ENCODE data around the gene STAP2. TPM values are rescaled to one million over a fixed set of nuclear protein-coding genes. Genes with fewer than 3 reads are reported as not detected.

Gene STAP2
- total and polyA plus RNA-seq, 10 of the 15 experiments (the other 5 are each of a cell fraction or from before 2014, with no cell fraction given), result 0.84 to 22.4 (median 15.2) TPM

GRCh38 chr19:4371247-4372164, 32.9 kb upstream of the STAP2 start:
- 88% methylated on average over 25 of the region's 31 CpGs for WGBS (ENCODE audit: insufficient coverage, insufficient replicate concordance, low lambda C conversion rate, missing lambda C conversion rate)
- H3K27ac ChIP-seq (ENCODE audit: control insufficient read depth, insufficient read depth), result peak overlapping the region; percentile 98
- FAIRE-seq, result no peak
- peak overlapping the region; percentile 32; the same call in 1 of the 2 replicates for H3K9ac ChIP-seq (ENCODE audit: control insufficient read depth, insufficient read depth, low read length)
- SMC1A ChIA-PET (ENCODE audit: uncharacterized antibody, unreplicated experiment), result no interaction called here
- no peak overlapping the region for H2AFZ ChIP-seq (ENCODE audit: control insufficient read depth, low read depth, low read length)
- H3K4me1 ChIP-seq (ENCODE audit: control insufficient read depth, insufficient read depth, low read length), result peaks cover 77% of the 10 kb centered on the region
- H3K79me2 ChIP-seq (ENCODE audit: control insufficient read depth, insufficient read depth, low read length), result peaks cover 86% of the 10 kb centered on the region
- intact Hi-C loops (cut with micrococcal nuclease; ENCODE audit: unreplicated experiment), result no loop called here
- no TSS peak for BruUV-seq (replicated peaks)
- CTCF ChIA-PET, result no interaction called here
- H3K4me3 ChIP-seq, result peak overlapping the region; percentile 71; the same call in 1 of the 2 replicates
- H3K27me3 ChIP-seq (replicated peaks in 1 of 2; ENCODE audit: control insufficient read depth in 2 of 2, insufficient read depth in 2 of 2, low read length in 1 of 2), result no peaks in the 10 kb centered on the region
- H3K4me2 ChIP-seq (ENCODE audit: control insufficient read depth, insufficient read depth), result peak overlapping the region; percentile 99
- DNase-seq (ENCODE audit: low read depth, low spot score), result no peak
- H4K20me1 ChIP-seq (ENCODE audit: control insufficient read depth, insufficient read depth), result no peaks in the 10 kb centered on the region
- H3K36me3 ChIP-seq (ENCODE audit: control insufficient read depth in 2 of 2, insufficient read depth in 2 of 2, low read length in 1 of 2), result peaks cover 10 to 24% of the 10 kb centered on the region in 2 experiments; a peak in 3 of 4 replicates
- in situ Hi-C loops (cut with MboI), result no loop called here
- TF ChIP-seq MEF2B (IDR thresholded peaks at IDR 0.05; ENCODE audit: partially characterized antibody, poor library complexity, severe bottlenecking) (no peak), KDM1A (IDR thresholded peaks at IDR 0.05; ENCODE audit: borderline replicate concordance) (no peak), ZBED1 (IDR thresholded peaks at IDR 0.05; ENCODE audit: borderline replicate concordance) (no peak), CEBPB (IDR thresholded peaks at IDR 0.05; ENCODE audit: borderline replicate concordance in 1 of 2, low read depth in 2 of 2, low read length in 2 of 2) (no peak), PRDM15 (CRISPR knock-in tag; IDR thresholded peaks at IDR 0.05) (no peak), RBBP5 (conservative IDR thresholded peaks at IDR 0.05) (no peak), RAD51 (IDR thresholded peaks at IDR 0.05) (no peak), TCF7 (IDR thresholded peaks at IDR 0.05; ENCODE audit: borderline replicate concordance) (no peak), FOS (IDR thresholded peaks at IDR 0.05; ENCODE audit: borderline replicate concordance, extremely low read depth, insufficient read length) (no peak), HSF1 (IDR thresholded peaks at IDR 0.05; ENCODE audit: low read depth, low read length) (no peak), EED (IDR thresholded peaks at IDR 0.05; ENCODE audit: low read depth) (no peak), BHLHE40 (IDR thresholded peaks at IDR 0.05; ENCODE audit: borderline replicate concordance in 1 of 2, low read depth in 2 of 2, low read length in 1 of 2) (no peak)
- no peaks in the 10 kb centered on the region for H3K9me3 ChIP-seq (replicated peaks; ENCODE audit: control insufficient read depth, insufficient read depth, low read length)
- POLR2A ChIA-PET, result no interaction called here
- RAD21 ChIA-PET (ENCODE audit: unreplicated experiment), result no interaction called here
- no peak for ATAC-seq

Data from GM12878 (cell line).